Measurements from ENCODE around the gene BAZ2A.

The BAZ2A gene

DNA sequence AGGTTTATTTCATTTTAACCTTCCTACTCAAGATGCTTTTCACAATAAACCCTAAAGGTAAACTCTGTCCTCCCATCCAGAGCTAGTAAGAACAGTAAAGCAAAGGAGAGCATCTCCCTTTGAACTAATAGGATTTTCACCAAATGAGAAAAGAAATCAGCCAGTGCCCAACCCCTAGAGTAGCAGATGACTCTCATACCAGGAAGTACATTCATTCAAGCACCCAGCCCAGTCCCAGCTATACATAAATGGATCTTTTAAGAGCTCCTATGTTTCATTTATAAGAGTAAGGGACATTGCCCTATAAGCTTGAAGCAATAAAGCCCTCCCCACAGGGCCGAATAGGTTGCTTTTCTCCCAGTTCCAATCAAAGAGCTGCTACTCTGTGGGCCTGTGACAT is 7.6 kb downstream of the BAZ2A start:
- no peaks in the 10 kb centered on the region for H3F3A ChIP-seq (ENCODE audit: low read depth)
- no peak overlapping the region for H3K9ac ChIP-seq (ENCODE audit: low read depth, low read length, poor library complexity, severe bottlenecking)
- peaks cover 16% of the 10 kb centered on the region; the same call in 1 of the 2 replicates for H3K36me3 ChIP-seq (ENCODE audit: insufficient read depth, low read length)
- no peak overlapping the region for H3K4me2 ChIP-seq (ENCODE audit: low read depth, low read length, poor library complexity, severe bottlenecking)
- H4K20me1 ChIP-seq (ENCODE audit: insufficient read depth, low read length, poor library complexity, severe bottlenecking) = peaks cover 73% of the 10 kb centered on the region
- H2AFZ ChIP-seq (ENCODE audit: low read length) = no peak overlapping the region
- H3K4me3 ChIP-seq (ENCODE audit: low read length, poor library complexity, severe bottlenecking) = no peak overlapping the region
- no peaks in the 10 kb centered on the region for H3K9me2 ChIP-seq (replicated peaks; ENCODE audit: low read depth, low read length)
- no peaks in the 10 kb centered on the region for H3K27me3 ChIP-seq (ENCODE audit: insufficient read depth, low read length, poor library complexity, severe bottlenecking)
- TF ChIP-seq, protein P1, sequence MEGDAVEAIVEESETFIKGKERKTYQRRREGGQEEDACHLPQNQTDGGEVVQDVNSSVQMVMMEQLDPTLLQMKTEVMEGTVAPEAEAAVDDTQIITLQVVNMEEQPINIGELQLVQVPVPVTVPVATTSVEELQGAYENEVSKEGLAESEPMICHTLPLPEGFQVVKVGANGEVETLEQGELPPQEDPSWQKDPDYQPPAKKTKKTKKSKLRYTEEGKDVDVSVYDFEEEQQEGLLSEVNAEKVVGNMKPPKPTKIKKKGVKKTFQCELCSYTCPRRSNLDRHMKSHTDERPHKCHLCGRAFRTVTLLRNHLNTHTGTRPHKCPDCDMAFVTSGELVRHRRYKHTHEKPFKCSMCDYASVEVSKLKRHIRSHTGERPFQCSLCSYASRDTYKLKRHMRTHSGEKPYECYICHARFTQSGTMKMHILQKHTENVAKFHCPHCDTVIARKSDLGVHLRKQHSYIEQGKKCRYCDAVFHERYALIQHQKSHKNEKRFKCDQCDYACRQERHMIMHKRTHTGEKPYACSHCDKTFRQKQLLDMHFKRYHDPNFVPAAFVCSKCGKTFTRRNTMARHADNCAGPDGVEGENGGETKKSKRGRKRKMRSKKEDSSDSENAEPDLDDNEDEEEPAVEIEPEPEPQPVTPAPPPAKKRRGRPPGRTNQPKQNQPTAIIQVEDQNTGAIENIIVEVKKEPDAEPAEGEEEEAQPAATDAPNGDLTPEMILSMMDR (conservative IDR thresholded peaks at IDR 0.05; ENCODE audit: low read length) = no peak
- TF ChIP-seq EZH2phosphoT487 (IDR thresholded peaks at IDR 0.05; ENCODE audit: borderline replicate concordance) = no peak
- H3K4me1 ChIP-seq (ENCODE audit: insufficient read depth, low read length, poor library complexity, severe bottlenecking) = peaks cover 36% of the 10 kb centered on the region
- H3K79me2 ChIP-seq (ENCODE audit: insufficient read depth, low read length) = peaks cover 99% of the 10 kb centered on the region
- no peaks in the 10 kb centered on the region for H3K9me3 ChIP-seq (ENCODE audit: insufficient read depth, low read depth, low read length)

DNA sequence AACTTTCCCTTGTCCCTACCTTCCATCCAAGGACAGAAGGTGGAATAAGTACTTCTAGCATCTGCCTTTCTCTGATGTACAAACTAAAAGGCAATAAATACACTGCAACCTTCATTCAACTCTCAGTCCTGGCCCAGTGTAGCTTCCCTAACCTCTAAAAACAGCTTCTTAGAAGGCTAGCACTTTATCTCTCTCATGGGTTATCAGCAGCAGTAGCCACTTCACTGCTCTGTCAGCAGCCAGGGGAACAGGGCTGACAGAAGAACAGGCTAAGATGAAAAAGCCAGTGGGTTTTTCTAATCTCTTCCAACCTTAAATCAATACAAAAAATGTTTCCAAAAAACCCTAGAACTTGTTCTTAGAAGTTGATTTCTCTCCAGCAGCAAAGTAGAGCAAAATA is 13.2 kb downstream of the BAZ2A start:
- Histone ChIP-seq H3K9ac (ENCODE audit: low read depth, low read length, poor library complexity, severe bottlenecking) (no peak overlapping the region), H3K9me3 (ENCODE audit: insufficient read depth, low read depth, low read length) (no peaks in the 10 kb centered on the region), H3K36me3 (ENCODE audit: insufficient read depth, low read length) (peaks cover 70% of the 10 kb centered on the region; the same call in 1 of the 2 replicates), H3K79me2 (ENCODE audit: insufficient read depth, low read length) (peaks cover 48% of the 10 kb centered on the region), H2AFZ (ENCODE audit: low read length) (no peak overlapping the region), H4K20me1 (ENCODE audit: insufficient read depth, low read length, poor library complexity, severe bottlenecking) (peaks cover 36% of the 10 kb centered on the region), H3K9me2 (replicated peaks; ENCODE audit: low read depth, low read length) (no peaks in the 10 kb centered on the region), H3F3A (ENCODE audit: low read depth) (no peaks in the 10 kb centered on the region), H3K27me3 (ENCODE audit: insufficient read depth, low read length, poor library complexity, severe bottlenecking) (no peaks in the 10 kb centered on the region), H3K4me3 (ENCODE audit: low read length, poor library complexity, severe bottlenecking) (no peak overlapping the region), H3K4me2 (ENCODE audit: low read depth, low read length, poor library complexity, severe bottlenecking) (no peak overlapping the region), H3K4me1 (ENCODE audit: insufficient read depth, low read length, poor library complexity, severe bottlenecking) (peaks cover 11% of the 10 kb centered on the region)
- no peak for TF ChIP-seq EZH2phosphoT487 (IDR thresholded peaks at IDR 0.05; ENCODE audit: borderline replicate concordance)

DNA sequence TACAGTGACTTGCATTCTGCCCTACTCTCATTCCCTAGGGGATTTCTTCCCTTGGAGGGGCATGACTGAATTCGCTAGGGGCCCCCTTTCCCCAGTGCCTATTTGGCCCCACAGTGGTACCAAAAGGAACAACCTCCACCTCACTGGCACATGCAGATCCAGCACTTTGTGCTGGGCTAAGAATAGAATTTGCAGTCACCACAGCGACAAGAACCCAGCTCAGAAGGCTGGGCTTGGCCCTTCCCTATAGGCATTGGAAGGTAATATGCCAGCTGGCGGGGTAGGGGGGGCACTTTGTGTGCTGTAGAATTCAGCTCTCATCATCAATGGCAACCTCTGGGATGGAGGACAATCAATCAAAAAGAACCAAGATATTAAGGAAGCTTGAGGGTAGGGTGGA is 13.9 kb downstream of the BAZ2A start:
- H3F3A ChIP-seq (ENCODE audit: low read depth) = no peaks in the 10 kb centered on the region
- H3K4me2 ChIP-seq (ENCODE audit: low read depth, low read length, poor library complexity, severe bottlenecking) = no peak overlapping the region
- no peak for TF ChIP-seq EZH2phosphoT487 (IDR thresholded peaks at IDR 0.05; ENCODE audit: borderline replicate concordance)
- TF ChIP-seq, protein P1 (conservative IDR thresholded peaks at IDR 0.05; ENCODE audit: low read length) = no peak
- H3K9me2 ChIP-seq (replicated peaks; ENCODE audit: low read depth, low read length) = no peaks in the 10 kb centered on the region
- H3K9ac ChIP-seq (ENCODE audit: low read depth, low read length, poor library complexity, severe bottlenecking) = no peak overlapping the region
- peaks cover 29% of the 10 kb centered on the region for H4K20me1 ChIP-seq (ENCODE audit: insufficient read depth, low read length, poor library complexity, severe bottlenecking)
- H3K79me2 ChIP-seq (ENCODE audit: insufficient read depth, low read length) = peaks cover 42% of the 10 kb centered on the region
- no peaks in the 10 kb centered on the region for H3K27me3 ChIP-seq (ENCODE audit: insufficient read depth, low read length, poor library complexity, severe bottlenecking)
- H3K9me3 ChIP-seq (ENCODE audit: insufficient read depth, low read depth, low read length) = no peaks in the 10 kb centered on the region
- H3K4me3 ChIP-seq (ENCODE audit: low read length, poor library complexity, severe bottlenecking) = no peak overlapping the region
- H2AFZ ChIP-seq (ENCODE audit: low read length) = no peak overlapping the region
- peaks cover 77% of the 10 kb centered on the region; the same call in 1 of the 2 replicates for H3K36me3 ChIP-seq (ENCODE audit: insufficient read depth, low read length)
- peaks cover 5% of the 10 kb centered on the region for H3K4me1 ChIP-seq (ENCODE audit: insufficient read depth, low read length, poor library complexity, severe bottlenecking)

DNA sequence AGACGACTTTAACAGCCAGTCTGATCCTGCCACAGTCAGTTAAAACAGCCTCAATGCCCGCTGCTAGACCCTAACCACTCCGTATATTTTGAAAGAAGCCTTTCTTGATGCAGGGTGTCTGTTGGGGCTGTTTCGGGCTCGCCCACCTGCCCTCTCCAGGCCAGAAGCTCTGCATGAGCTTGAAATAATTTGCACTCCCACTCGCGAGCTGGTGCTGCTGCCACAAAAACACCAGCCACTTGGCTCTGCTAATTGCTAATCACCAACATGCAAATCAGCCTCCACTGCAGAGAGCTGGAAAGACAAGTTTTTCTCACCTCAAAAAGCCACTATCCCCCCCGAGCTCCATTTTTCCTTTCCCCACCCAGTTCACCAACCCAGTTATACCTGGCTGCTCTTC is 15.5 kb downstream of the BAZ2A start:
- peaks cover 18% of the 10 kb centered on the region for H4K20me1 ChIP-seq (ENCODE audit: insufficient read depth, low read length, poor library complexity, severe bottlenecking)
- TF ChIP-seq EZH2phosphoT487 (IDR thresholded peaks at IDR 0.05; ENCODE audit: borderline replicate concordance) = no peak
- TF ChIP-seq, protein P1 (conservative IDR thresholded peaks at IDR 0.05; ENCODE audit: low read length) = no peak
- no peak overlapping the region for H3K4me3 ChIP-seq (ENCODE audit: low read length, poor library complexity, severe bottlenecking)
- no peak overlapping the region for H2AFZ ChIP-seq (ENCODE audit: low read length)
- H3K9me2 ChIP-seq (replicated peaks; ENCODE audit: low read depth, low read length) = no peaks in the 10 kb centered on the region
- no peaks in the 10 kb centered on the region for H3K9me3 ChIP-seq (ENCODE audit: insufficient read depth, low read depth, low read length)
- no peak overlapping the region for H3K9ac ChIP-seq (ENCODE audit: low read depth, low read length, poor library complexity, severe bottlenecking)
- H3K79me2 ChIP-seq (ENCODE audit: insufficient read depth, low read length) = peaks cover 26% of the 10 kb centered on the region
- H3K27me3 ChIP-seq (ENCODE audit: insufficient read depth, low read length, poor library complexity, severe bottlenecking) = no peaks in the 10 kb centered on the region
- no peaks in the 10 kb centered on the region for H3K4me1 ChIP-seq (ENCODE audit: insufficient read depth, low read length, poor library complexity, severe bottlenecking)
- peaks cover 88% of the 10 kb centered on the region; the same call in 1 of the 2 replicates for H3K36me3 ChIP-seq (ENCODE audit: insufficient read depth, low read length)
- H3F3A ChIP-seq (ENCODE audit: low read depth) = no peaks in the 10 kb centered on the region
- no peak overlapping the region for H3K4me2 ChIP-seq (ENCODE audit: low read depth, low read length, poor library complexity, severe bottlenecking)
